HG03159 (cell line): ENCODE results near the gene DHX8.

Experiments
- ATAC-seq: cut with Tn5 transposase; IDR thresholded peaks from one replicate; pipeline ENCODE4 v1.9.1; 2021; ENCODE audit warnings: mild to moderate bottlenecking, moderate library complexity; ENCODE audit not compliant: unreplicated experiment

The DHX8 gene

GRCh38 chr17:43543771-43544575 lies 60.2 kb downstream of the DHX8 start:
- no peak for ATAC-seq

- ATAC-seq: no peak
Observed at GRCh38 chr17:43545383-43545632, 61.5 kb downstream of the DHX8 start.

- ATAC-seq: peak; percentile 70
Observed at GRCh38 chr17:43546319-43547188, 62.8 kb downstream of the DHX8 start, which contains the start of gene ETV4. Gene ETV4, minus strand, starts transcription at chr17:43546340. Its CDS starts 723 bp downstream, at chr17:43545617.

- no peak for ATAC-seq
Observed at GRCh38 chr17:43547189-43547550, 63.4 kb downstream of the DHX8 start.

- ATAC-seq: no peak
Observed at GRCh38 chr17:43547659-43548256, 64.0 kb downstream of the DHX8 start.

GRCh38 chr17:43548689-43549379 lies 65.1 kb downstream of the DHX8 start:
- no peak for ATAC-seq

GRCh38 chr17:43549496-43549895 lies 65.7 kb downstream of the DHX8 start:
- no peak for ATAC-seq

- no peak for ATAC-seq
Observed at GRCh38 chr17:43550754-43551153, 67.0 kb downstream of the DHX8 start.

- no peak for ATAC-seq
Observed at GRCh38 chr17:43552229-43552837, 68.6 kb downstream of the DHX8 start.

- ATAC-seq: no peak
Observed at GRCh38 chr17:43553573-43553972, 69.8 kb downstream of the DHX8 start.

GRCh38 chr17:43554857-43555256 lies 71.1 kb downstream of the DHX8 start:
- no peak for ATAC-seq

GRCh38 chr17:43556292-43556691 lies 72.5 kb downstream of the DHX8 start:
- ATAC-seq: no peak

GRCh38 chr17:43558805-43559160 lies 75.0 kb downstream of the DHX8 start:
- ATAC-seq: no peak

- no peak for ATAC-seq
Observed at GRCh38 chr17:43559161-43559816, 75.5 kb downstream of the DHX8 start.

- no peak for ATAC-seq
Observed at GRCh38 chr17:43560461-43561427, 77.0 kb downstream of the DHX8 start.

- ATAC-seq: no peak
Observed at GRCh38 chr17:43562679-43563599, 79.2 kb downstream of the DHX8 start.

GRCh38 chr17:43563600-43564594 lies 80.1 kb downstream of the DHX8 start:
- ATAC-seq: no peak
